SJSA1 (cell line): Measurements from ENCODE around the gene MMEL1. TPM values are rescaled to one million over a fixed set of nuclear protein-coding genes. Genes with fewer than 3 reads are reported as not detected.
A peak's percentile ranks its signal among the peaks of the same experiment; 100 is the strongest.
"Not testable (repeated sequence)": the region's sequence is repeated elsewhere in the genome, so short reads cannot be mapped to it uniquely, and the experiment has no call there.

Experiments
- DNase-seq, 2 experiments: peaks; one replicate each; pipeline ENCODE4 v3.0.0-alpha.2; 2015 to 2020; ENCODE audit warnings: low spot score in 2 of 2, low read depth in 1 of 2
- H3K27ac ChIP-seq: fragments of 250-450 bp; sonication (Bioruptor Pico); 2 replicates; pipeline ENCODE4 v1.5.1; 2020; ENCODE audit warnings: mild to moderate bottlenecking, moderate library complexity
- H3K27me3 ChIP-seq: fragments of 250-450 bp; sonication (Bioruptor Pico); replicated peaks from 2 replicates; pipeline ENCODE4 v1.5.1; 2020; ENCODE audit warnings: mild to moderate bottlenecking, moderate library complexity
- H3K36me3 ChIP-seq: fragments of 250-450 bp; sonication (Bioruptor Pico); 2 replicates; pipeline ENCODE4 v1.5.1; 2020; ENCODE audit warnings: mild to moderate bottlenecking
- H3K4me1 ChIP-seq: fragments of 250-450 bp; sonication (Bioruptor Pico); replicated peaks from 2 replicates; pipeline ENCODE4 v1.6.1; 2021; ENCODE audit warnings: mild to moderate bottlenecking
- H3K4me3 ChIP-seq: fragments of 250-450 bp; sonication (Bioruptor Pico); 2 replicates; pipeline ENCODE4 v1.5.1; 2020; ENCODE audit warnings: mild to moderate bottlenecking
- H3K9me3 ChIP-seq: fragments of 250-450 bp; sonication (Bioruptor Pico); replicated peaks from 2 replicates; pipeline ENCODE4 v1.5.1; 2020; ENCODE audit warnings: mild to moderate bottlenecking
- total RNA-seq: library from RNA; depleted of rRNA; stranded (reverse); fragments of >200 nt; shearing (Covaris generic); gene quantifications from 2 replicates; pipeline ENCODE4 v1.2.3, GENCODE V29; 2014

MMEL1 gene
- total RNA-seq, 1 experiment from 2014 or later: not detected

GRCh38 chr1:2556678-2557481 lies 75.9 kb downstream of the MMEL1 start:
- Histone ChIP-seq H3K4me1 (peaks cover 14% of the 10 kb centered on the region), H3K27ac (peak overlapping the region; percentile 46)

GRCh38 chr1:2556277-2556677 lies 76.5 kb downstream of the MMEL1 start, which contains the start of gene TNFRSF14:
TSS of gene TNFRSF14 (plus strand) at chr1:2556371. CDS start at chr1:2556665, 294 bp downstream.
- Histone ChIP-seq H3K4me1 (peaks cover 14% of the 10 kb centered on the region), H3K27me3 (no peaks in the 10 kb centered on the region), H3K4me3 (peak within 1 kb of the TSS; percentile 43), H3K27ac (peak within 1 kb of the TSS; percentile 46), H3K9me3 (no peaks in the 10 kb centered on the region), H3K36me3 (no peaks in the 10 kb centered on the region)
- peak in 1 of 2 experiments; percentile 68 for DNase-seq

More at GRCh38 chr1:2556678-2557481, 75.9 kb downstream of the MMEL1 start:
- Histone ChIP-seq H3K36me3 (no peaks in the 10 kb centered on the region), H3K4me3 (peak overlapping the region; percentile 43), H3K27me3 (no peaks in the 10 kb centered on the region), H3K9me3 (no peaks in the 10 kb centered on the region)
- DNase-seq: no peak

- no peak for DNase-seq
- H3K4me1 ChIP-seq: peaks cover 14% of the 10 kb centered on the region
- no peaks in the 10 kb centered on the region for H3K36me3 ChIP-seq
- H3K9me3 ChIP-seq: no peaks in the 10 kb centered on the region
- H3K4me3 ChIP-seq: peak overlapping the region; percentile 43
- no peaks in the 10 kb centered on the region for H3K27me3 ChIP-seq
- peak overlapping the region; percentile 46 for H3K27ac ChIP-seq
Measured at GRCh38 chr1:2555634-2556276, 77.1 kb downstream of the MMEL1 start.

- no peak overlapping the region for H3K4me3 ChIP-seq
- H3K36me3 ChIP-seq: no peaks in the 10 kb centered on the region
- H3K27me3 ChIP-seq: no peaks in the 10 kb centered on the region
- no peak for DNase-seq
- H3K9me3 ChIP-seq: no peaks in the 10 kb centered on the region
- H3K4me1 ChIP-seq: peaks cover 14% of the 10 kb centered on the region
- H3K27ac ChIP-seq: no peak overlapping the region
Measured at GRCh38 chr1:2554621-2555387, 78.0 kb downstream of the MMEL1 start.

GRCh38 chr1:2553871-2554620 lies 78.8 kb downstream of the MMEL1 start:
- Histone ChIP-seq H3K9me3 (no peaks in the 10 kb centered on the region), H3K36me3 (no peaks in the 10 kb centered on the region), H3K27me3 (no peaks in the 10 kb centered on the region), H3K4me1 (peaks cover 16% of the 10 kb centered on the region), H3K4me3 (no peak overlapping the region), H3K27ac (no peak overlapping the region)
- DNase-seq: no peak

- H3K4me1 ChIP-seq: peaks cover 26% of the 10 kb centered on the region
- H3K36me3 ChIP-seq, H3K27ac ChIP-seq, H3K9me3 ChIP-seq, H3K4me3 ChIP-seq, DNase-seq, H3K27me3 ChIP-seq: not testable (repeated sequence)
Measured at GRCh38 chr1:2553076-2553475, 79.7 kb downstream of the MMEL1 start.

- Histone ChIP-seq H3K9me3 (no peaks in the 10 kb centered on the region), H3K4me1 (peaks cover 31% of the 10 kb centered on the region), H3K4me3 (no peak overlapping the region), H3K27ac (no peak overlapping the region), H3K27me3 (no peaks in the 10 kb centered on the region), H3K36me3 (no peaks in the 10 kb centered on the region)
- no peak for DNase-seq
Measured at GRCh38 chr1:2552189-2552588, 80.6 kb downstream of the MMEL1 start.

- not testable (repeated sequence) for H3K27ac ChIP-seq, H3K27me3 ChIP-seq, DNase-seq, H3K4me3 ChIP-seq, H3K9me3 ChIP-seq, H3K36me3 ChIP-seq
- H3K4me1 ChIP-seq: peaks cover 34% of the 10 kb centered on the region
Measured at GRCh38 chr1:2551544-2551943, 81.3 kb downstream of the MMEL1 start.

- DNase-seq, H3K9me3 ChIP-seq, H3K27ac ChIP-seq, H3K36me3 ChIP-seq, H3K27me3 ChIP-seq, H3K4me3 ChIP-seq: not testable (repeated sequence)
- H3K4me1 ChIP-seq: peaks cover 28% of the 10 kb centered on the region
Measured at GRCh38 chr1:2550309-2550861, 82.4 kb downstream of the MMEL1 start.

- not testable (repeated sequence) for H3K9me3 ChIP-seq, H3K27me3 ChIP-seq, DNase-seq, H3K4me3 ChIP-seq, H3K27ac ChIP-seq, H3K36me3 ChIP-seq
- peaks cover 29% of the 10 kb centered on the region for H3K4me1 ChIP-seq
Measured at GRCh38 chr1:2549367-2550029, 83.3 kb downstream of the MMEL1 start.

- H3K36me3 ChIP-seq: no peaks in the 10 kb centered on the region
- H3K4me1 ChIP-seq: peaks cover 40% of the 10 kb centered on the region
- 0 out of 2 replicates have a peak overlapping the region, but pooled peaks have one; percentile 4 for H3K27ac ChIP-seq
- no peaks in the 10 kb centered on the region for H3K27me3 ChIP-seq
- no peak overlapping the region for H3K4me3 ChIP-seq
- DNase-seq: peak; percentile 62 to 76
- no peaks in the 10 kb centered on the region for H3K9me3 ChIP-seq
Measured at GRCh38 chr1:2548068-2548589, 84.7 kb downstream of the MMEL1 start.

GRCh38 chr1:2547210-2548067 lies 85.4 kb downstream of the MMEL1 start:
- peak overlapping the region; percentile 39 for H3K4me3 ChIP-seq

More at GRCh38 chr1:2547210-2548067, 85.4 kb downstream of the MMEL1 start:
- DNase-seq: no peak
- Histone ChIP-seq H3K9me3 (no peaks in the 10 kb centered on the region), H3K27me3 (no peaks in the 10 kb centered on the region), H3K27ac (no peak overlapping the region), H3K4me1 (peaks cover 40% of the 10 kb centered on the region), H3K36me3 (no peaks in the 10 kb centered on the region)
